CD4-positive, alpha-beta memory T cell (primary cell): Measurements from ENCODE around the gene TDO2. TPM values are rescaled to one million over a fixed set of nuclear protein-coding genes. Genes with fewer than 3 reads are reported as not detected.
A peak's percentile ranks its signal among the peaks of the same experiment; 100 is the strongest.

Experiments
- CTCF ChIA-PET: fragments of 350-600 bp; sonication (Branson Sonifier 250); formaldehyde crosslinking; loops from one replicate; lab custom pipeline; 2021; ENCODE audit warnings: inconsistent platforms; ENCODE audit not compliant: partially characterized antibody; lab: Charles Lee
- POLR2A ChIA-PET: fragments of 350-600 bp; sonication (Branson Sonifier 250); formaldehyde crosslinking; loops from one replicate; lab custom pipeline; 2021; ENCODE audit not compliant: partially characterized antibody; lab: Charles Lee
- DNase-seq, 5 donors: peaks; one replicate each; pipeline versions ENCODE4 v3.0.0 to v3.0.0-alpha.2; 2020 to 2022; ENCODE audit warnings: mixed read lengths in 1 of 5
- H3K27ac ChIP-seq: one replicate; pipeline ENCODE4 v1.7.0; 2013; ENCODE audit warnings: low read depth, low read length
- H3K27me3 ChIP-seq: 2 replicates; pipeline ENCODE4 v1.7.0; 2013; ENCODE audit warnings: mild to moderate bottlenecking, low read length, moderate library complexity; ENCODE audit not compliant: insufficient read depth
- H3K36me3 ChIP-seq: 2 replicates; pipeline ENCODE4 v1.7.0; 2013; ENCODE audit warnings: mild to moderate bottlenecking, low read length, moderate library complexity; ENCODE audit not compliant: insufficient read depth
- H3K4me1 ChIP-seq: 2 replicates; pipeline ENCODE4 v1.7.0; 2013; ENCODE audit warnings: mild to moderate bottlenecking, low read length, moderate library complexity; ENCODE audit not compliant: insufficient read depth
- H3K4me3 ChIP-seq, 2 donors: one replicate each; pipeline ENCODE4 v1.7.0; 2013; ENCODE audit warnings: low read length in 2 of 2, mild to moderate bottlenecking in 1 of 2
- H3K9me3 ChIP-seq, 2 donors: one replicate each; pipeline ENCODE4 v1.7.0; 2013; ENCODE audit warnings: low read length in 2 of 2, control low read depth in 1 of 2; ENCODE audit not compliant: control insufficient read depth in 1 of 2
- H3K27ac Mint-ChIP-seq, 7 donors: one replicate each; pipeline ENCODE4 v1.8.0; 2020 to 2021; ENCODE audit warnings: mixed read lengths in 7 of 7, mild to moderate bottlenecking in 6 of 7, inconsistent platforms in 3 of 7, moderate library complexity in 3 of 7
- H3K27me3 Mint-ChIP-seq, 2 donors: one replicate each; pipeline ENCODE4 v1.8.0; 2020 to 2021; ENCODE audit warnings: mixed read lengths in 2 of 2
- H3K36me3 Mint-ChIP-seq, 2 donors: one replicate each; pipeline ENCODE4 v1.8.0; 2020 to 2021; ENCODE audit warnings: mixed read lengths in 2 of 2, inconsistent platforms in 1 of 2, mild to moderate bottlenecking in 1 of 2
- H3K4me1 Mint-ChIP-seq, 4 donors: one replicate each; pipeline ENCODE4 v1.8.0; 2020 to 2021; ENCODE audit warnings: mixed read lengths in 4 of 4, mild to moderate bottlenecking in 1 of 4
- H3K4me3 Mint-ChIP-seq, 8 donors: one replicate each; pipeline ENCODE4 v1.8.0; 2020 to 2021; ENCODE audit warnings: mixed read lengths in 8 of 8, mild to moderate bottlenecking in 7 of 8, moderate library complexity in 6 of 8, inconsistent platforms in 3 of 8
- H3K9me3 Mint-ChIP-seq, 8 donors: one replicate each; pipeline ENCODE4 v1.8.0; 2020 to 2021; ENCODE audit warnings: mixed read lengths in 8 of 8, mild to moderate bottlenecking in 5 of 8, inconsistent platforms in 3 of 8, moderate library complexity in 1 of 8
- intact Hi-C: fragments of 100-400 bp; cut with micrococcal nuclease; formaldehyde crosslinking; loops from one replicate; pipeline ENCODE4 v1.15.1; 2023
- polyA plus RNA-seq, 2 donors: library from polyadenylated mRNA; unstranded; fragments of 300-500 nt; fragmentation: Illumina TruSeq; gene quantifications; one replicate each; pipeline ENCODE4 v1.2.3, GENCODE V29; 2021
- total RNA-seq, 2 experiments: library from RNA; stranded (reverse); gene quantifications; one replicate each; pipeline ENCODE4 v1.2.3, GENCODE V29; 2021

TDO2 gene
- total and polyA plus RNA-seq, 4 experiments from 2014 or later, result not detected

DNA sequence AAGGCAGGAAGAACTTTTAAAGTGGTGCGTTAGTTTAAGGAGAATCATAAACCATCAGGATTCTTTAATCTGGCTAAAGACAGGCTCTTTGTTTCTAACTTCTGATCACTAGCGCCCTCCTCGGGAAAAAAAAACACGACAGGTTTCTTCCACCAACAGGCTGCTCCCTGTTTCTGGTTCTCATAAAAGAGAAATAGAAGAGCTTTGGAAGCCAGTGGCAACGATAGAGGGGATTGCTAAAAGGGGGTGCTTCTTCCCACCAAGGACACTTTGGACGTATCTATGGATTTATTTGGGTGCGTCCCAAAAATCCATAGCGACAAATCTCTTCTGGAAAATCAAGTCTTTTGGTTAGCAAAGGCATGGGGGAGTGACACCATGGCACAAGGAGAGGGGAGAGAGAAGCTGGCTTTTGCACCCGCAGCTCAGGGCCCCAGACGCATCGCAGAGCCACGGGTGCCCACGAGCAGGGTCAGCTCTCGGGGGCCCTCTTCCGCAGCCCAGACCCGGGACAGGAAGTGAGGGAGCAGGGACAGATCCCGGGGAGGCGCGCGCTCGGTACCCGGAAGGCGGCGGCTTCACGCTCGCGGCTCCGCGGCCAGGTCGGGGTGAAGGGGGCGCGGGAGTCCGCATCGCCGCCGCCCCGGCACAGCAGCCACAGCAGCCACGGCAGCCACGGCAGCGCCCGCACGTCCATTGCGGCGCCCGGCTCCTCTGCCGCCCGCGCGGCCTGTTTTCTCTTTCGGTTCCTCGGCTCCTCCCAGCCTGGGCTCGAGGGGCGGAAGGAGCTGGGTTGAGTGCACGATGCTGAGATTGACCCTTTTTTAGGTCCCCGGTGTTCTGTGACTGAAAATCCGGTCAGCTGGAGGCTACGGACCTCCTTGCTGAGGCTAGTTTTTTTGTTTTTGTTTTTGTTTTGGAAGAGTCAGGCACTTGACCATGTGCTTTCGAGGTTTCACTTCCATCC lies 49.9 kb downstream of the TDO2 start, which contains the start of gene CTSO:
TSS of gene CTSO (minus strand) at position 716 of the 967 bp plus-strand sequence. CDS start at position 697, 19 bp downstream.
- peak within 1 kb of the TSS; percentile 99 to 100 (median 99) for H3K27ac Mint-ChIP-seq
- Histone ChIP-seq H3K27ac (peak within 1 kb of the TSS; percentile 87), H3K4me3 (peak within 1 kb of the TSS; percentile 47 to 92), H3K36me3 (no peaks in the 10 kb centered on the region), H3K4me1 (peaks cover 17% of the 10 kb centered on the region), H3K27me3 (no peaks in the 10 kb centered on the region), H3K9me3 (no peaks in the 10 kb centered on the region)
- H3K4me3 Mint-ChIP-seq, result peak within 1 kb of the TSS; percentile 97 to 100 (median 99)
- POLR2A ChIA-PET, result interaction anchor here (0.7 to 2.5 kb wide), 3 partner anchors 578 to 1404 kb away, joined by 3 to 14 read pairs (median 4); partner anchors contain the start of gene PLRG1
- H3K4me1 Mint-ChIP-seq, result peaks cover 10 to 38% (median 27%) of the 10 kb centered on the region in 4 donors
- CTCF ChIA-PET, result interaction anchor here (0.7 to 2.7 kb wide), 11 partner anchors 10 to 1404 kb away, joined by 3 to 15 read pairs (median 4); partner anchors contain the start of gene PLRG1
- no peaks in the 10 kb centered on the region for H3K9me3 Mint-ChIP-seq
- H3K27me3 Mint-ChIP-seq, result peaks cover 2 to 4% of the 10 kb centered on the region in 2 donors
- intact Hi-C loops, result loop anchor here (1.0 to 5.0 kb wide), 4 partner anchors 144 to 1621 kb away; partner anchors contain the start of genes MAP9 and PLRG1
- peak; percentile 72 to 79 (median 76) for DNase-seq
- peaks cover 0 to 6% of the 10 kb centered on the region in 2 donors for H3K36me3 Mint-ChIP-seq

DNA sequence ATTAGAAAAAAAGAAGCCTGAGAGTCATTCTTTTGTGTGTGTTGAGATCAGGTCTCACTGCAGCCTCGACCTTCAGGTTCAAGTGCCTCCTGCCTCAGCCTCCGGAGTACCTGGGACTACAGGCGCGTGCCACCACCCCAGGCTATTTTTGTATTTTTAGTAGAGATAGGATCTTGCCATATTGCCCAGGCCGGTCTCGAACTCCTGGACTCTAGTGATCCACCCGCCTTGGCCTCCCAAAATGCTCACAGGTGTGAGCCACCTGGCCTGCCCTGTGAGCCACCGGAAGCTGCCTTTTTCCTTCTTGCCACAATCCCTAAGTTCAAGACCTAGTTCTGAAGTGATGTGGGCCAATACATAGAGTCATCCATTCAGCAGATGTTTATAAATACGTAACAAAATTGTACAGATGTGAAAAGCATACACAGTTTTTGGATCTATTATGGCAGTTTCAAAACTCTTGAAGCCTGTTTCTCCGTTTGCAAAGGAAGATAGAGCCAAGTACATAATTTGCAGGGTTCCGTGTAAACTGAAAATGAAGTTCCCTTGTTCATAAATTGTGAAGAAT lies 50.7 kb downstream of the TDO2 start:
- peaks cover 10 to 37% (median 26%) of the 10 kb centered on the region in 4 donors for H3K4me1 Mint-ChIP-seq
- DNase-seq, result no peak

DNA sequence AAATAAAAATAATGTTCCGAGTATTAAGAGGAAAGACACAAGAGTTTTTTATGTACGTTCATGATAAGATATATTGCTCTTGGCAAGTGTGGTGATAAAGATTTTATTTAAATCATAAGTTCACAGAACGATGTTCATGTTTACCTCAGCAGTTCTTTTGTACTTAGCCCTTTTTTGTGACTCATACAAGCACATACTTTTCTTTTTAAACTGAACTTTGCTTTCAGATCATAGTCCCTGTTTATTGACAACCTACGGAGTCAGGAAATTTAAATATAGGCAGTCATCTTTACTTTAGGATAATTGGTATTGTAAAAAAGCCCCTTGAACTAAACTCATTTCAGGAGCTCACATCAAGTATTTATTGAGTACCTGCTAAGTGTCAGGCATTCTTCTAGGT lies 51.4 kb downstream of the TDO2 start:
- H3K4me1 ChIP-seq, result peaks cover 17% of the 10 kb centered on the region
- ChIA-PET POLR2A (no interaction called here), CTCF (no interaction called here)
- peaks cover 0 to 6% of the 10 kb centered on the region in 2 donors for H3K36me3 Mint-ChIP-seq
- intact Hi-C loops, result loop anchor here (5.0 kb wide), 1 partner anchor 1623 kb away; no protein-coding TSS in a partner anchor
- no peaks in the 10 kb centered on the region for H3K36me3 ChIP-seq
- H3K27ac ChIP-seq, result no peak overlapping the region
- no peaks in the 10 kb centered on the region for H3K27me3 ChIP-seq
- no peak for DNase-seq
- H3K9me3 ChIP-seq, result no peaks in the 10 kb centered on the region
- H3K27ac Mint-ChIP-seq, result peak overlapping the region in 5 of 7 donors; percentile 5 to 99 (median 26)
- no peak overlapping the region for H3K4me3 ChIP-seq
- no peaks in the 10 kb centered on the region for H3K9me3 Mint-ChIP-seq
- peak overlapping the region in 3 of 8 donors; percentile 58 to 99 (median 83) for H3K4me3 Mint-ChIP-seq
- peaks cover 10 to 37% (median 24%) of the 10 kb centered on the region in 4 donors for H3K4me1 Mint-ChIP-seq
- peaks cover 8 to 9% of the 10 kb centered on the region in 2 donors for H3K27me3 Mint-ChIP-seq

More for the DNA sequence above, 50.7 kb downstream of the TDO2 start:
- Histone ChIP-seq H3K36me3 (no peaks in the 10 kb centered on the region), H3K4me3 (peak overlapping the region; percentile 47 to 92), H3K27ac (peak overlapping the region; percentile 87), H3K27me3 (no peaks in the 10 kb centered on the region), H3K9me3 (no peaks in the 10 kb centered on the region), H3K4me1 (peaks cover 17% of the 10 kb centered on the region)
- Mint-ChIP-seq H3K27ac (peak overlapping the region; percentile 95 to 100 (median 99)), H3K36me3 (peaks cover 0 to 6% of the 10 kb centered on the region in 2 donors), H3K27me3 (peaks cover 7 to 9% of the 10 kb centered on the region in 2 donors), H3K4me3 (peak overlapping the region; percentile 83 to 99 (median 99)), H3K9me3 (no peaks in the 10 kb centered on the region)
- ChIA-PET CTCF (interaction anchor here (1.1 to 2.7 kb wide), 5 partner anchors 9 to 1404 kb away, joined by 3 to 15 read pairs (median 4); partner anchors contain the start of gene PLRG1), POLR2A (interaction anchor here (0.8 to 2.5 kb wide), 2 partner anchors 579 to 1404 kb away, joined by 4 to 14 read pairs; partner anchors contain the start of gene PLRG1)
- intact Hi-C loops, result loop anchor here (5.0 kb wide), 1 partner anchor 1622 kb away; no protein-coding TSS in a partner anchor

DNA sequence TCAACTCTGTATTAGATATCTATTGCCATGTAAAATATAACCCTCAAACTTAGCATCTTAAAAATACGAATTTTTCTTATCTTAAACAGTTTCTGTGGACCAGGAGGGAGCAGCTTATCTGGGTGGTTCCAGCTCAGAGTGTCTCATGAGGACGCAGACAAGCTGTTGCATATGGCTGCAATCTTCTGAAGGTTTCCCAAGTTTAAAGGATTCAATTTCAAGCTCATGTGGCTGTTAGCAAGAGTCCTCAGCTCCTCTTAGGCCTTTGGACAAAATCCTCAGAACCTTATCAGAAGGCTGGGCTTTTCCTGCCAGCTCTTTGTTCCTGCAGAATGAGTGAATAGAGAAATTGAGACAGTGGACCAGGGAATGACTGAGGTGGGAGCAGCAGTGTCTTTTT lies 53.0 kb downstream of the TDO2 start:
- no peak overlapping the region for H3K4me3 Mint-ChIP-seq
- peaks cover 9 to 11% of the 10 kb centered on the region in 2 donors for H3K27me3 Mint-ChIP-seq
- H3K9me3 Mint-ChIP-seq, result no peaks in the 10 kb centered on the region
- no peaks in the 10 kb centered on the region for H3K36me3 ChIP-seq
- no peak overlapping the region for H3K27ac Mint-ChIP-seq
- intact Hi-C loops, result no loop called here
- H3K4me1 Mint-ChIP-seq, result peaks cover 10 to 27% (median 20%) of the 10 kb centered on the region in 4 donors
- H3K36me3 Mint-ChIP-seq, result peaks cover 0 to 6% of the 10 kb centered on the region in 2 donors
- CTCF ChIA-PET, result no interaction called here
- POLR2A ChIA-PET, result no interaction called here
- no peaks in the 10 kb centered on the region for H3K27me3 ChIP-seq
- peaks cover 15% of the 10 kb centered on the region for H3K4me1 ChIP-seq
- no peak overlapping the region for H3K4me3 ChIP-seq
- no peaks in the 10 kb centered on the region for H3K9me3 ChIP-seq
- H3K27ac ChIP-seq, result no peak overlapping the region
- DNase-seq, result no peak

DNA sequence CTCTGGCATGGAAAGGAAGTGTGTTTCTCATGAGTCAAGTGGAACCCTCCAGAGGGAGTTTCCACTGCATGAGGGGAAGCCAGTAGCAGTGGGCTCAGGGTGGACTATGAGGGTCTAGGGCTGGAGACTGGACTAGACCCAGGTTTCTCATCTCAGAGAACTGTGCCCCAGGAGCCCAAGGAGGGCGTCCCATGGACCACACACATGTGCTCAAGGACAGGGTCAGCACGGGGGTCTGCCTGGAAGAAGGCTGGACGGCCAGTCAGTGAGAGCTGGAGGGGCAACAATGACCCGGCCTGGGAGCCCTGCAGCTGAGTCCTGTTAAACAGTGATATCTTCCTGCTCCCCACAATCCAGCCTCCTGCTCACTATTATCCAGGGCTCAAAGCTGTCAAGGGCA lies 55.9 kb downstream of the TDO2 start:
- DNase-seq, result no peak
- H3K4me3 ChIP-seq, result no peak overlapping the region
- H3K4me3 Mint-ChIP-seq, result no peak overlapping the region
- ChIA-PET POLR2A (no interaction called here), CTCF (no interaction called here)
- H3K27me3 ChIP-seq, result no peaks in the 10 kb centered on the region
- no peak overlapping the region for H3K27ac ChIP-seq
- H3K4me1 Mint-ChIP-seq, result peaks cover 7 to 10% (median 9%) of the 10 kb centered on the region in 4 donors
- H3K9me3 Mint-ChIP-seq, result no peaks in the 10 kb centered on the region
- H3K27me3 Mint-ChIP-seq, result peaks cover 9 to 11% of the 10 kb centered on the region in 2 donors
- no peaks in the 10 kb centered on the region for H3K36me3 Mint-ChIP-seq
- no peaks in the 10 kb centered on the region for H3K9me3 ChIP-seq
- H3K4me1 ChIP-seq, result peaks cover 1% of the 10 kb centered on the region
- no peaks in the 10 kb centered on the region for H3K36me3 ChIP-seq
- intact Hi-C loops, result no loop called here
- no peak overlapping the region for H3K27ac Mint-ChIP-seq

DNA sequence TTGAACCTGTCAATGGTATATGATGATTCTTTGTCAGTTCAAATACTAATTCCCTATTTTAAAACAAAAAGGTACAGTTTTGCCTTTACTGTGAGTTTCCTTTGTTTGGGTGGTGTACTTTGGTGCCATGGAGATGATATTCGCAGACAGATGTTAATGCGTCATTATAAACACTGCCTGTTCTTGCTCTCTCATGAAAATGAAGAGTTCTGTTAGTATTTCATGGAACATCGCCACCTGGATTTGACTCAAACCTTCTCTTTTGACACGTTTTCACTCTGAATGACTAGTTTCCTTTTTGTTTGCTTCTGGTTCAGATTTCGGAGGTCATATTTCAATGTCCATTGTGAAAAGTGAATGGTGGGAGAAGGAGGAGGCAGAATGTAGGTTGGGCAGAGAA lies 57.0 kb downstream of the TDO2 start:
- H3K4me3 ChIP-seq, result no peak overlapping the region
- no peak overlapping the region for H3K27ac ChIP-seq
- no peaks in the 10 kb centered on the region for H3K36me3 ChIP-seq
- H3K9me3 ChIP-seq, result no peaks in the 10 kb centered on the region
- H3K36me3 Mint-ChIP-seq, result no peaks in the 10 kb centered on the region
- intact Hi-C loops, result no loop called here
- H3K4me1 Mint-ChIP-seq, result peaks cover 7 to 12% (median 9%) of the 10 kb centered on the region in 4 donors
- H3K4me1 ChIP-seq, result no peaks in the 10 kb centered on the region
- H3K9me3 Mint-ChIP-seq, result no peaks in the 10 kb centered on the region
- ChIA-PET CTCF (no interaction called here), POLR2A (no interaction called here)
- H3K4me3 Mint-ChIP-seq, result no peak overlapping the region
- H3K27ac Mint-ChIP-seq, result no peak overlapping the region
- peaks cover 9 to 11% of the 10 kb centered on the region in 2 donors for H3K27me3 Mint-ChIP-seq
- no peak for DNase-seq
- no peaks in the 10 kb centered on the region for H3K27me3 ChIP-seq
